IPS-NIHi7 (cell line): ENCODE measurements around the gene VRTN.
"Not testable (repeated sequence)": the region's sequence is repeated elsewhere in the genome, so short reads cannot be mapped to it uniquely, and the experiment has no call there.

ENCODE experiments used
- DNase-seq: peaks from one replicate; pipeline ENCODE4 v3.0.0; 2012; ENCODE audit warnings: mixed read lengths; ENCODE audit errors: extremely low spot score

Gene VRTN

DNA sequence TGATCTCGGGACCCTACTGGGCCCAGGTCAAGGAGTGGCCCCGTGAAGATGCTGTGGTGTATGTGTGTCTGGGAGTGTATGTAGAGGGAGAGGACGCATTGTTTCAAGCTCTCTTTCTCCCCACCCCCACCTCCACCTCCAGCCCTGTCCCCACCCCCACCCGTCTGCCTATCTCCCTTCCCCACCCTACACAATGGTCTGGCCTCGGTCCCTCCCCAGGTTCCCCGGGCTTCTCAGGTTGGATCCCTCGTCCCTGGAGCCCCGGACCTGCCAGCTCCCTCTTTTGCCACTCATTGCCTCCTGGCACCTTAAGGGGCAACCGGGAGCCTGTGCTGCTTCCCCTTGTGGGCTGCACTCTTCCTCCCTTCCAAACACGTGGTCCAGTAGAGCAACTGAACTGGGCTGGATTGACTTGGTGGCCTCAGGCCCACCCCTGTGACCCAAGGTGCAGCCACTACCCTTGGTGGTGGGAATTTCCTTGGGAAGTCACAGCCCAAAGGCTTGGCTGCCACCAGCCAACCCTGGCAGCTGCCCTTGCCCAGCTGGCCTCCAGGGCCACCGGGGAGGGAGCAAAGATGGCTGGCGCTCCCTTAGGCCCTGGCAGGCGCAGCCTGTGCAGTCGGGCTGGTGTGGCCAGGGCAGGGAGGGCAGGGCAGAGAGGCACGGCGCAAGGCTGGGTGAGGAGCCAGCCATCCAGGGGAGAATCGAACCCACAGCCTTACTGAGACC lies 628 bp downstream of the VRTN start:
- peak; percentile 59 for DNase-seq

DNA sequence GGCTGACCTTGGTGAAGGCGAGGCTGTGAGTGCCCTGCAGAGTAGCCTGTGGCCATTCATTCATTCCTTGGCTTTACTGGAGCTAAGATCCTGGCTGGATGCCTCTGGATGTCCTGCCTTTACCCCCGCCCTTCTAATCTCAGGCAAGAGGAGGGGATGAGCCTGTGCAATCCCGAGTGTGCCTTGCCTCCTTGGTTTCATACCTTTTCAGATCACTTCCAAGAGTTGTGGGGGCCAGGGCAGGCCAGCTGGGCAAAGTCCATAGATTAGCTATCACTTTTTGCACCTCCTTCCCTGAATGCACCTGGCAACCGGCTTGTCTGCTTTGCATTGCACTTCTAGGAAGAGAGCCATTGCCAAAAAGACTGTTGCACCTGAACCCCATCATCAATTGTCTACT lies 1.5 kb downstream of the VRTN start:
- no peak for DNase-seq

DNA sequence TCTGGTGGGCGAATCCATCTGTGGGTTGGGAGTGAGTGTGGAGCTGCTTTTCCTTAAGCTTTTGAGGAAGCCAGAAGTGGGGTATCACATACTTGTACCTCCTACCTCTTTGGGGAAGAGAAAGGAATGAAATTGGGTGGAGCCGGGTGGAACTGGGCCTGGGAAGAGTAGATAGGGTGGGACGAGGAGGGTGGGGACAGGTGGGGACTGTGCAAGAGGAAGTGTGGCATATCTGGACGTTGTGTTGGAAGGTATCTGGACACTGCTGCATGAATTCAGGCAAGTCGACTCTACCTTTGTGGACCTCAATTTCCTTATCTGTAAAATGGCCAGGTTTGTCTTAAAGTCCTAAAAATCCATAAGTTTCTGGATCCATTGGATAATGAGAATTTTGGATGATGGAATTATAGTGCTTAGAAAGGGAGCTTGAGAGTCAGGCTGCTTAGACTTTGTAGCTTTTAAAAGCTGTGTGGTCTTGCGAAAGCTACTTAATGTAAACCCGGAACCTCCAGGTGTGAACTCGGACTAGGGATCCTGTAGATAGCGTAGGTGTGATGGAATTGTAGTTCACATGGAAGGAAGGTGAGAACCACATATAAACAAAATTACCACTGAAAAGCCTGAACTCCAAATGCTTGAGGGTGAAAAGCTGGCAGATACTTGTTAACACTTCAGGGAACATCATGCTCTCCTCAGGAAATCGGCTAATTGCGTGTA lies 2.1 kb downstream of the VRTN start:
- DNase-seq = no peak

DNA sequence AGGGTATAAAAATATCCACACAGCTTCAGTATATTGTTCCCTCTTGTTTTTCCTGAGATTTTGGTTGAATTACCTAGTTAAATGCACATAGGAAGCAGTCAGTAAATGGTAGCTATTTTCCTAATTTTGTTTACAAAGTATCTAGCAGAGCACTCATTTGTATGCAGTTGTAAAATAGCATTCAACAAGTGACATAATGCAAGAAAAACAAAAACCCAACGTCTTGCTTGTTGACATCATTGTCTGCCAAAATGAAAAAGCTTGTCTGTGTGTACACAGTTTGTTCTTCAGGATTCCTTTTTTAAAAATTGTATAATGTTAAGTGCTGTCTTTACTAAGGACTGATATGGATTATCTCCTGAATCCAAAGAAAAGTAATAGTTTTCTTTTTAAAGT lies 2.7 kb downstream of the VRTN start:
- no peak for DNase-seq

DNA sequence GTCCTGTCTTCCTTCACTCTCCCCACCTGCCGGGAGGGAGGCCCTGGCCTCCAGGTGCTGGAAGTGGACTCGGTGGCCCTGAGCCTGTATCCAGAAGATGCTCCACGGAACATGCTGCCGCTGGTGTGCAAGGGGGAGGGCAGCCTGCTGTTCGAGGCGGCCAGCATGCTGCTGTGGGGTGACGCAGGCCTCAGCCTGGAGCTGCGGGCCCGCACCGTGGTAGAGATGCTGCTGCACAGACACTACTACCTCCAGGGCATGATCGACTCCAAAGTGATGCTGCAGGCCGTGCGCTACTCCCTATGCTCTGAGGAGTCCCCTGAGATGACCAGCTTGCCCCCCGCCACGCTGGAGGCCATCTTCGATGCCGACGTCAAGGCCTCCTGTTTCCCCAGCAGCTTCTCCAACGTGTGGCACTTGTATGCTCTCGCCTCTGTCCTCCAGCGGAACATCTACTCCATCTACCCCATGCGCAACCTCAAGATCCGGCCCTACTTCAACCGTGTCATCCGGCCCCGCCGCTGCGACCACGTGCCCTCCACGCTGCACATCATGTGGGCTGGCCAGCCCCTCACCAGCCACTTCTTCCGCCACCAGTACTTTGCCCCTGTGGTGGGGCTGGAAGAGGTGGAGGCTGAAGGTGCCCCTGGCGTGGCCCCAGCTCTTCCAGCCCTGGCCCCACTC lies 8.8 kb downstream of the VRTN start:
- DNase-seq = no peak

DNA sequence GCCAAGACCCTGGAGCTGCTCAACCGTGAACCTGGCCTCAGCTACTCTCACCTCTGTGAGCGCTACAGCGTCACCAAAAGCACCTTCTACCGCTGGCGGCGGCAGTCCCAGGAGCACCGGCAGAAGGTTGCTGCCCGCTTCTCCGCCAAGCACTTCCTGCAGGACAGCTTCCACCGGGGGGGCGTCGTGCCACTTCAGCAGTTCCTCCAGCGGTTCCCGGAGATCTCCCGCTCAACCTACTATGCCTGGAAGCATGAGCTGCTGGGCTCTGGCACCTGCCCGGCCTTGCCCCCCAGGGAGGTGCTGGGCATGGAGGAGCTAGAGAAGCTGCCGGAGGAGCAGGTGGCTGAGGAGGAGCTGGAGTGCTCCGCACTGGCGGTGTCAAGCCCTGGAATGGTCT lies 9.3 kb downstream of the VRTN start:
- no peak for DNase-seq

DNA sequence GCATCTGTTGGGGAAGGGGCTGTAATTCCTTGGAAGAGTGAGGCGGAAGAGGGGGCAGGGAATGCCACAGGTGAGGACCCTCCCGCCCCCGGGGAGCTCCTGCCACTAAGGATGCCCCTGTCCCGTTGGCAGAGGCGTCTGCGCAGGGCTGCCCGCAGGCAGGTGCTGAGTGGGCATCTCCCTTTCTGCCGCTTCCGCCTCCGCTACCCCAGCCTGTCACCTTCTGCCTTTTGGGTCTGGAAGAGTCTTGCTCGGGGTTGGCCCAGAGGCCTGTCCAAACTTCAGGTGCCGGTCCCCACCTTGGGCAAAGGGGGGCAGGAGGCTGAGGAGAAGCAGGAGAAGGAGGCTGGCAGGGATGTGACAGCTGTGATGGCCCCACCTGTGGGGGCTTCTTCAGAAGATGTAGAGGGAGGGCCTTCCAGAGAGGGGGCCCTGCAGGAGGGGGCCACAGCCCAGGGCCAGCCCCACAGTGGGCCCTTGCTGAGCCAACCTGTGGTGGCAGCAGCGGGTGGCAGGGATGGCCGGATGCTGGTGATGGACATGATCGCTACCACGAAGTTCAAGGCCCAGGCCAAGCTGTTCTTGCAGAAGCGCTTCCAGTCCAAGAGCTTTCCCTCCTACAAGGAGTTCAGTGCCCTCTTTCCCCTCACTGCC lies 10.0 kb downstream of the VRTN start:
- no peak for DNase-seq

DNA sequence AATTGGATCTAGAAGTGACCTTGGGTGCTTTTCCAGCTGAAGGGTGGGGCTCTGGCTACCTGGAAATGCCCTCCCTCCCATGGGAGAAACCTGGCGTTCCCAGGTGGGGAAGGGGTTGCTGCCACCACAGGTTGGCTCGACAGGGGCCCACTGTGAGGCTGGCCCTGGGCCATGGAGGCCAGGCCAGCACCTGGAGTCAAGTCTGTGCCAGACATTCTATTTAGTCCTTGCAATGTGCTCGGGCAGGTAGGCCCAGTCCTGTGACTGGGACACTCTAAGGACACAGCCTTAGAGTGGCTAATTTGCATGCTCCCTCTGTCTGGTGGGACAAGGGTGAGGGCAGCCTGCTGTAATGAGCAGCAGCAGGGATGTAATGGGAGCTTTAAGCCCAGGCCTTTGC lies 11.9 kb downstream of the VRTN start:
- no peak for DNase-seq

DNA sequence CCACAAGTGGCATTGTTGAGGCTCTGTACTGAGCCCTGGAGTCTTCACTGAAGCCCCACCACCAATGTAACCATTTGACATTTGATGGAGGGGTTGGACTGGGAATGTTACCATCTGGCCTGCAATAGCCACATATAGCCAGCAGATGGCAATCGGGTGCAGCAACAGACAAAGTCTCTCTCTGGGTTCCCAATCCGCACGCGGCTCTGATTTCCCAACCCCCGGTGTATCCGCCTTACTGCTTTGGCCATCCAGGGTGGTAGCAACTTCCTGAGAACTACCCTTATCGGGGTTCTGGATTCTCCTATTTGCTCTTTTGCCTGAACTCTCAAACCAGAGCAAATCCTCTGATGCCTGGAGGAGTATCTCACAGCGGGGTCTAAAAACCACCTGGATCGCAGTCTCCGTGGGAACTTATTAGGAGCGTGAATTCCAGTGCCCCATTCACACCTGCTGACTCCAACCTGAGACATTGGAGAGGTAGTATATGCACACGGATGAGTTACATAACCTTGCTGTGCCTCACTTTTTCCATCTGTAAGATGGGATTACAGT lies 14.2 kb downstream of the VRTN start:
- DNase-seq = peak; percentile 93

DNA sequence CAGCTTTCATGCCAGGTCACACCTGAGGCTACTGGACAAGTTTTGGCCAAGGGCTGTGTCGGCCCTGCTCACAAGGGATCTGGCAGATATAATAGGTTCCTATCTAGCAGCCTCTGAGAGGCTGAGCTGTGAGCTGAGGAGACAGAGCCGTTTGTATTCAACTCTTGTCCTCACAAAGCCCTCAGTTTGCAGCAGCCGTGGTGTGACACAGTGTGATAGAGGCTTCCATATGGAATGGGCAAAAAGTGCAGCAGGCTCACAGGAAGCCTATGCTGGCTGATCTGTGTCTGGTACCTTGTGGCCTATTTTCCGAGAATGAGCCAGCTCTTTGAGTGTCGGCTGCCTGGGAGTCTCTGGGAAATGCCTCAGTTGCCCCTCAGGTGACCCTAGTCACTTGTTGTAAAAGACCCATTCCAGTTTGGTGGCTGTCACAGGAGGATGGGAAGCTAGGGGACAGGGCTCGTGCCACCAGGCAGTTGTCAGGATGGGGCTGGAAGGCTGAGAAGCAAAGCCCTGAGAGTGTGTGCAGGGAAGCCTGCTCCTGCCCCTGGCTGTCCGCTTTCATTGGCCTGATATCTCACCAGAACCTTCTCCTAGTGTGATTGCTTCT lies 16.1 kb downstream of the VRTN start:
- no peak for DNase-seq

DNA sequence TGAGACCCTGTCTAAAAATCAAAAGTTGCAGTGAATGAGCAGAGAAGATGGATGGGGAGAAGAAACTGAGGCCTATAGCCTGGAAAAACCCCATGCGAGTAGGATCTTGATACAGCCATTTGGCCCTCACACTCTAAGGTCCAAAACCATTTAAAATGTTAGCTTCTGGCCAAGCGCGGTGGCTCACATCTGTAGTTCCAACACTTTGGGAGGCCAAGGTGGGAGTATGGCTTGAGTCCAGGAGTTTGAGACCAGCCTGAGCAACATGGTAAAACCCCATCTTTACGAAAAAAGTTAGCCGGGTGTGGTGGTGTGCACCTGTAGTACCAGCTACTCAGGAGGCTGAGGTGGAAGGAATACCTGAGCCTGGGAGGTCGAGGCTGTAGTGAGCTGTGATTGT lies 19.8 kb downstream of the VRTN start:
- no peak for DNase-seq

DNA sequence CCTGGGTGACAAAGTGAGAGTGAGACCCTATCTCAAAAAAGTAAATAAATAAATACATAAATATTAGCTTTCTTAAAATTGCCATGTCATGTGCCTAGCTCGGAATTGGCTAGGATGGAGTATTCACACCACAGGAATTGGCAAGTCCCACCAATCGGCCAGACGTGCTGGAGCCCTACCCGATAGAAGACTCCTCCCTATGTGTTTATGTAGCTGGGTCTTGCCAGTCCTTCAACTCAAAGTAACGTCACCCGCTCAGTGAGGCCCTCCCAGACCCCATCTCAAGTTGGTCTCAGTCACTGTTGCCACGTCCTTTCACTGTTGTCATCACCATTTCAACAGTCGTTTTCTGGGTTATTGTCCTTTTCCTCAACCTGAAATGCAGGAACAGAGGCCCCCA lies 20.2 kb downstream of the VRTN start:
- no peak for DNase-seq

DNA sequence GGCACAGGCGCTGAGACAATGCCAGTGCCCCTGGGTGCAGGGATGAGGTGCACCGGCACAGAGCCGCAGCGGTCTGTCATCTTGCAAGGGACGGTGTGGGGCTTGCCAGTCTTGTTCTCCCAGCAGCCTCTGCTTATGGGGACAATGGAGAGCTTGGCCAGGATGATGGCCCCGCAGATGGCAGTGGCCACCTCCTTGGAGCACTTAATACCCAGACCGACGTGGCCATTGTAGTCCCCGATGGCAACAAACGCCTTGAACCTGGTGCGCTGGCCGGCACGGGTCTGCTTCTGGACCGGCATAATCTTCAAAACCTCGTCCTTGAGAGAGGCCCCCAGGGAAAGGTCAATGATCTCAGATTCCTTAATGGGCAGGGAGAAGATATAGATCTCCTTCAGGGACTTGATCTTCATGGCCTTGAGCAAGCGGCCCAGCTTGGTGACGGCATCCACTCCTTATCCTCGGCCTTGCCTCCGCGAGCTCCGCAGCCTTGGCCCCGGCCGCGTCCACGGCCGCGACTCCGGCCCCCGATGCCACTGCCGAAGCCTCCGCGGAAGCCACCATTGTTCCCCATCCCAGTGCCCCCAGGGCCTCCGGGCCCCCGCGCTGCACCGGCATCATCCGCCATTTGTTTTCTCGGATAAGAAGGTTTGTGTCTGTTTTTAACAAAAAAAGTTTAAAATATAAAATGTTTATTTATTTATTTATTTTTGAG lies 29.9 kb downstream of the VRTN start:
- DNase-seq = no peak

DNA sequence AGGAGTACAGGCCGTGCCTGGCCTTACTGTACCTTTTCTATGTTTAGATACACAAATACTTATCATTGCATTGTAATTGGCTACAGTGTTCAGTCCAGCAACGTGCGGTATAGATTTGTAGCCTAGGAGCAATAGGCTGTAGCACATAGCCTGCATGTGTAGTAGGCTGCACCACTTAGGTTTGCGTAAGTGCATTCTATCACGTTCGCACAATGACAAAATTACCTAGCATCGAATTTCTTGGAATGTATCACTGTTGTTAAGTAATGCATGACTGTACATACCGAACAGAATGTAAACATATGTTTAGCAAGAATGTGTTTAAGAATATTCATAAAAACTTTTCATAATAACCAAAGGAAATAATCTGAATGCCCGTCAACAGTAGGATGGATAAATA lies 31.9 kb downstream of the VRTN start:
- no peak for DNase-seq

DNA sequence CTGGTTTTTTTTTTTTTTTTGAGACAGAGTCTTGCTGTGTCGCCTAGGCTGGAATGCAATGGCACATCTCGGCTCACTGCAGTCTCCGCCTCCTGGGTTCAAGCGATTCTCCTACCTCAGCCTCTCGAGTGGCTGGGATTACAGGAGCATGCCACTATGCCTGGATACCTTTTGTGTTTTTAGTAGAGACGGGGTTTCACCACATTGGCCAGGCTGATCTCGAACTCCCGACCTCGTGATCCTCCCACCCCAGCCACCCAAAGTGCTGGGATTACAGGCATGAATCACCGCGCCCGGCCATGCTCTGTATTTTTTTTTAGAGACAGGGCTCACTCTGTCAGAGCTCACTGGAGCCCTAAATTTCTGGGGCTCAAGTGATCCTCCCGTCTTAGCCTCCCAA lies 32.6 kb downstream of the VRTN start:
- DNase-seq = no peak

DNA sequence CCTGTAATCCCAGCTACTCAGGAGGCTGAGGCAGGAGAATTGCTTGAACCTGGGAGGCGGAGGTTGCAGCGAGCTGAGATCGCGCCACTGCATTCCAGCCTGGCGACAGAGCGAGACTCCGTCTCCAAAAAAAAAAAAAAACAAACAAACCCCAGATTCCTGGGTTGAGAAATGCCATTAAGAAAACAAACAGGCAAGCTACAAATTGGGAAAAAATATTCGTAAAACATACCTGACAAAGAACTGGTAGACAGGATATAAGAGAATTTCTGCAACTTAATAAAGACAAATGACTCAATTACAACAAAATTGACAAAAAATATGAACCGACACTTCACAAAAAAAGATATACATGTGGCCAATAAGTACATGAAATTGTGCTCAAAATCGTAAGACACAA lies 33.3 kb downstream of the VRTN start:
- not testable (repeated sequence) for DNase-seq

DNA sequence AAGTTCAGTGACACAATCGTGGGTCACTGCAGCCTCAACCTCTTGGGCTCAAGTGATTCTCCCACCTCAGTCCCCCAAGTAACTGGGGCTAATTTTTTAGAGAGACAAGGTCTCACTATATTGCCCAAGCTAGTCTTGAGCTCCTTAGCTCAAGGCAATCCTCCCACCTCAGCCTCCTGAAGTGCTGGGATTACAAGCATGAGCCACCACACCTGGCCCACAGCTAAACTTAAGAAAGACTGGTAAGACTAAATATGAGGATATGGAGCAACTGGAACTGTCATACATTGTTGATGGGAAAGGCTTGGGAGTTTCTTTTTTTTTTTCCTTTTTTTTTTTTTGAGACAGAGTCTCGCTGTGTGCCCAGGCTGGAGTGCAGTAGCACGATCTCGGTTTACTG lies 34.0 kb downstream of the VRTN start:
- no peak for DNase-seq

DNA sequence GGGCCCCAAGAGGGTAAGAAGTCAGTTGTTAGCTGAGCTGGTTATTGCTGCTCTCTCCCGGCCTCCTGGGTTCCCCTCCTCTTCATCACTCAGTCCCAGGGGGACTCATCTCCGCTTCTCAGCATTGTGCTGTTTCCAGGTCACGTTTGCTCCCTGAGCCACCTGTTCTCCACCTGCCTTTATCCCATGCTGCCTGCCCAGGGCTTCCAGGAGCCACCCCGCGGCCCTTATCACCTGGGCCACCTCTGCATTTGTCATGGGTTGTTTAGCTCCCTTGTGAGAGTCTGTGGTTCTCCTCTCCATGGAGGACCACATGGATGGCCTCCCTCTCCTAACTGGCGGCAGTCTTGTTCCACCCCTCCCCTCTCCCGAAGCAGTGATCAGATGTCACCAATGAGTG lies 41.7 kb downstream of the VRTN start:
- no peak for DNase-seq

DNA sequence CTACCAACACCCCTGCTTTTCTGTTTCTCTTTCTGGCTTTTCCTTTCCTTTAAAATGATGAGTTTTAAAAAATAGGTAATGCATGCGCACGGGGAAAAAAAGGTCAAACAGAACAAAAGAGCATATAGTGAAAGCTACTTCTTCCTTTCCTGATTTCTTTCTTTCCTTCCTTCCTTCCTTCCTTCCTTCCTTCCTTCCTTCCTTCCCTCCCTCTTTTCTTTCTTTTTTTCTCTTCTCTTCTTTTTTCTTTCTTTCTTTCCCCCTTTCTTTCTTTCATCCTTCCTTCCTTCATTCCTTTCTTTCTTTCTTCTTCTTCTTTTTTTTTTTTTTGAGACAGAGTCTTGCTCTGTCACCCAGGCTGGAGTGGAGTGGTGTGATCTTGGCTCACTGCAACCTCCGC lies 42.2 kb downstream of the VRTN start:
- DNase-seq = not testable (repeated sequence)

DNA sequence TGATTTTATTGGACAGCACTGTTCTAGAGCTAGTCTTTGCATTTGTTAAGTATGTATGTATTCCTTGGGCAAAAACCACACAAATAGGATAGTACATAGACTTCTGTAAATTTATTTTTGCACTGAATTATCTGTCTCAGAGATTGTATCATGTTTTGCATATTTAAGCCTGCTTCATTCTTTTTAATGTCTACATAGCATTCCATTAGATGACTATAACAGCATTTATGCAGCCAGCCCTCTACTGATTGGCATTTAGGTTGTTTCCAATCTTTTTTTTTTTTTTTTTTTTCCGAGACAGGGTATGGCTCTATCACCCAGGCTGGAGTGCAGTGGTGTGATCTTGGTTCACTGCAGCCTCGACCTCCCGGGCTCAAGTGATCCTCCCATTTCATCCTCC lies 43.2 kb downstream of the VRTN start:
- no peak for DNase-seq
